ENCODE data around the gene XIRP1.

- TF ChIP-seq POLR2AphosphoS5 (IDR thresholded peaks at IDR 0.05; ENCODE audit: low read depth, low read length), result no peak
- TF ChIP-seq, protein P1, sequence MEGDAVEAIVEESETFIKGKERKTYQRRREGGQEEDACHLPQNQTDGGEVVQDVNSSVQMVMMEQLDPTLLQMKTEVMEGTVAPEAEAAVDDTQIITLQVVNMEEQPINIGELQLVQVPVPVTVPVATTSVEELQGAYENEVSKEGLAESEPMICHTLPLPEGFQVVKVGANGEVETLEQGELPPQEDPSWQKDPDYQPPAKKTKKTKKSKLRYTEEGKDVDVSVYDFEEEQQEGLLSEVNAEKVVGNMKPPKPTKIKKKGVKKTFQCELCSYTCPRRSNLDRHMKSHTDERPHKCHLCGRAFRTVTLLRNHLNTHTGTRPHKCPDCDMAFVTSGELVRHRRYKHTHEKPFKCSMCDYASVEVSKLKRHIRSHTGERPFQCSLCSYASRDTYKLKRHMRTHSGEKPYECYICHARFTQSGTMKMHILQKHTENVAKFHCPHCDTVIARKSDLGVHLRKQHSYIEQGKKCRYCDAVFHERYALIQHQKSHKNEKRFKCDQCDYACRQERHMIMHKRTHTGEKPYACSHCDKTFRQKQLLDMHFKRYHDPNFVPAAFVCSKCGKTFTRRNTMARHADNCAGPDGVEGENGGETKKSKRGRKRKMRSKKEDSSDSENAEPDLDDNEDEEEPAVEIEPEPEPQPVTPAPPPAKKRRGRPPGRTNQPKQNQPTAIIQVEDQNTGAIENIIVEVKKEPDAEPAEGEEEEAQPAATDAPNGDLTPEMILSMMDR (IDR thresholded peaks at IDR 0.05 in 2 of 3, conservative IDR thresholded peaks at IDR 0.05 in 1 of 3; ENCODE audit: borderline replicate concordance in 1 of 3, insufficient read depth in 1 of 3, low read depth in 2 of 3, low read length in 2 of 3), result no peak
These were observed 3.6 kb upstream of the XIRP1 start for GRCh38 chr3:39196034-39196433.

All from HCT116 (cell line).